ENCODE results near the gene TBC1D8.
"Not testable (repeated sequence)": the region's sequence is repeated elsewhere in the genome, so short reads cannot be mapped to it uniquely, and the experiment has no call there.

TBC1D8 gene

GRCh38 chr2:101169822-101170221 is 18.6 kb upstream of the TBC1D8 start:
- not testable (repeated sequence) for H2AK5ac ChIP-seq (ENCODE audit: low read depth, low read length); H3K4me1 ChIP-seq (ENCODE audit: control insufficient read depth in 2 of 2, insufficient read depth in 1 of 2, low read depth in 1 of 2, low read length in 2 of 2); H3K4me3 ChIP-seq (ENCODE audit: low read length in 2 of 2); H3K9ac ChIP-seq (ENCODE audit: low read depth, low read length, poor library complexity); H2AFZ ChIP-seq (ENCODE audit: low read length); H3K79me1 ChIP-seq (ENCODE audit: low read depth, low read length); H2BK15ac ChIP-seq (ENCODE audit: low read length); DNase-seq (ENCODE audit: low spot score); H3K36me3 ChIP-seq (replicated peaks in 1 of 2; ENCODE audit: control insufficient read depth in 2 of 2, insufficient read depth in 2 of 2, low read length in 2 of 2); H3K4me2 ChIP-seq (ENCODE audit: insufficient read depth, low read length, poor library complexity, severe bottlenecking); H2BK5ac ChIP-seq (ENCODE audit: low read length); H3K18ac ChIP-seq (ENCODE audit: low read length); H3K4ac ChIP-seq (ENCODE audit: low read length); H3K9me3 ChIP-seq (replicated peaks in 1 of 2; ENCODE audit: control insufficient read depth in 2 of 2, insufficient read depth in 1 of 2, low read depth in 1 of 2, low read length in 2 of 2); H3K27me3 ChIP-seq (ENCODE audit: control insufficient read depth in 3 of 3, insufficient read depth in 3 of 3, low read depth in 1 of 3, low read length in 3 of 3); H4K91ac ChIP-seq (ENCODE audit: low read depth, low read length, poor library complexity); H2BK120ac ChIP-seq (ENCODE audit: low read depth, low read length); H3K27ac ChIP-seq (replicated peaks; ENCODE audit: low read length); H4K8ac ChIP-seq (ENCODE audit: low read depth, low read length); H2BK12ac ChIP-seq (ENCODE audit: low read length); H3K23ac ChIP-seq (ENCODE audit: low read depth, low read length, poor library complexity); H3K14ac ChIP-seq (ENCODE audit: low read length)
- no CpG with 5 or more reads among the region's 2 CpGs for WGBS, 2 donors (ENCODE audit: extremely low coverage in 2 of 2, insufficient read length in 2 of 2, insufficient replicate concordance in 1 of 2)

GRCh38 chr2:101168706-101169105 is 17.5 kb upstream of the TBC1D8 start:
- Histone ChIP-seq H3K9me3 (replicated peaks in 1 of 2; ENCODE audit: control insufficient read depth in 2 of 2, insufficient read depth in 1 of 2, low read depth in 1 of 2, low read length in 2 of 2) (peaks cover 0 to 2% of the 10 kb centered on the region in 2 donors), H2AFZ (ENCODE audit: low read length) (no peak overlapping the region), H3K14ac (ENCODE audit: low read length) (no peak overlapping the region), H3K4me2 (ENCODE audit: insufficient read depth, low read length, poor library complexity, severe bottlenecking) (no peak overlapping the region), H3K4ac (ENCODE audit: low read length) (no peak overlapping the region), H3K36me3 (replicated peaks in 1 of 2; ENCODE audit: control insufficient read depth in 2 of 2, insufficient read depth in 2 of 2, low read length in 2 of 2) (no peaks in the 10 kb centered on the region), H2AK5ac (ENCODE audit: low read depth, low read length) (no peak overlapping the region), H3K23ac (ENCODE audit: low read depth, low read length, poor library complexity) (no peak overlapping the region), H2BK12ac (ENCODE audit: low read length) (no peak overlapping the region), H2BK15ac (ENCODE audit: low read length) (no peak overlapping the region), H3K27me3 (ENCODE audit: control insufficient read depth in 3 of 3, insufficient read depth in 3 of 3, low read depth in 1 of 3, low read length in 3 of 3) (no peaks in the 10 kb centered on the region), H4K91ac (ENCODE audit: low read depth, low read length, poor library complexity) (no peak overlapping the region), H3K79me1 (ENCODE audit: low read depth, low read length) (no peaks in the 10 kb centered on the region), H3K27ac (replicated peaks; ENCODE audit: low read length) (no peak overlapping the region), H3K4me3 (ENCODE audit: low read length in 2 of 2) (no peak overlapping the region), H3K18ac (ENCODE audit: low read length) (no peak overlapping the region), H4K8ac (ENCODE audit: low read depth, low read length) (no peak overlapping the region), H3K4me1 (ENCODE audit: control insufficient read depth in 2 of 2, insufficient read depth in 1 of 2, low read depth in 1 of 2, low read length in 2 of 2) (no peaks in the 10 kb centered on the region), H2BK120ac (ENCODE audit: low read depth, low read length) (no peak overlapping the region), H3K9ac (ENCODE audit: low read depth, low read length, poor library complexity) (no peak overlapping the region), H2BK5ac (ENCODE audit: low read length) (no peak overlapping the region)
- DNase-seq (ENCODE audit: low spot score), result no peak
- no CpG with 5 or more reads among the region's 1 CpG for WGBS, 2 donors (ENCODE audit: extremely low coverage in 2 of 2, insufficient read length in 2 of 2, insufficient replicate concordance in 1 of 2)

- not testable (repeated sequence) for H2AK5ac ChIP-seq (ENCODE audit: low read depth, low read length); H3K9ac ChIP-seq (ENCODE audit: low read depth, low read length, poor library complexity); DNase-seq (ENCODE audit: low spot score); H4K8ac ChIP-seq (ENCODE audit: low read depth, low read length); H3K79me1 ChIP-seq (ENCODE audit: low read depth, low read length); H3K9me3 ChIP-seq (replicated peaks in 1 of 2; ENCODE audit: control insufficient read depth in 2 of 2, insufficient read depth in 1 of 2, low read depth in 1 of 2, low read length in 2 of 2); H3K4me2 ChIP-seq (ENCODE audit: insufficient read depth, low read length, poor library complexity, severe bottlenecking); H3K14ac ChIP-seq (ENCODE audit: low read length); H2BK15ac ChIP-seq (ENCODE audit: low read length); H2BK12ac ChIP-seq (ENCODE audit: low read length); H3K23ac ChIP-seq (ENCODE audit: low read depth, low read length, poor library complexity); H3K4me3 ChIP-seq (ENCODE audit: low read length in 2 of 2); H3K27me3 ChIP-seq (ENCODE audit: control insufficient read depth in 3 of 3, insufficient read depth in 3 of 3, low read depth in 1 of 3, low read length in 3 of 3); H4K91ac ChIP-seq (ENCODE audit: low read depth, low read length, poor library complexity); H3K27ac ChIP-seq (replicated peaks; ENCODE audit: low read length); H2BK5ac ChIP-seq (ENCODE audit: low read length); H3K4me1 ChIP-seq (ENCODE audit: control insufficient read depth in 2 of 2, insufficient read depth in 1 of 2, low read depth in 1 of 2, low read length in 2 of 2); H3K18ac ChIP-seq (ENCODE audit: low read length); H2AFZ ChIP-seq (ENCODE audit: low read length); H3K4ac ChIP-seq (ENCODE audit: low read length); H2BK120ac ChIP-seq (ENCODE audit: low read depth, low read length); H3K36me3 ChIP-seq (replicated peaks in 1 of 2; ENCODE audit: control insufficient read depth in 2 of 2, insufficient read depth in 2 of 2, low read length in 2 of 2)
- no CpG with 5 or more reads among the region's 2 CpGs for WGBS, 2 donors (ENCODE audit: extremely low coverage in 2 of 2, insufficient read length in 2 of 2, insufficient replicate concordance in 1 of 2)
Measured at GRCh38 chr2:101167532-101167931, 16.4 kb upstream of the TBC1D8 start.

GRCh38 chr2:101164021-101164420 is 12.8 kb upstream of the TBC1D8 start:
- Histone ChIP-seq H2BK120ac (ENCODE audit: low read depth, low read length) (no peak overlapping the region), H3K27ac (replicated peaks; ENCODE audit: low read length) (no peak overlapping the region), H2BK15ac (ENCODE audit: low read length) (no peak overlapping the region), H3K27me3 (ENCODE audit: control insufficient read depth in 3 of 3, insufficient read depth in 3 of 3, low read depth in 1 of 3, low read length in 3 of 3) (no peaks in the 10 kb centered on the region), H3K9ac (ENCODE audit: low read depth, low read length, poor library complexity) (no peak overlapping the region), H3K14ac (ENCODE audit: low read length) (no peak overlapping the region), H3K9me3 (replicated peaks in 1 of 2; ENCODE audit: control insufficient read depth in 2 of 2, insufficient read depth in 1 of 2, low read depth in 1 of 2, low read length in 2 of 2) (peaks cover 0 to 2% of the 10 kb centered on the region in 2 donors), H3K79me1 (ENCODE audit: low read depth, low read length) (no peaks in the 10 kb centered on the region), H2BK12ac (ENCODE audit: low read length) (no peak overlapping the region), H3K4ac (ENCODE audit: low read length) (no peak overlapping the region), H3K4me1 (ENCODE audit: control insufficient read depth in 2 of 2, insufficient read depth in 1 of 2, low read depth in 1 of 2, low read length in 2 of 2) (peaks cover 0 to 5% of the 10 kb centered on the region in 2 donors), H3K4me2 (ENCODE audit: insufficient read depth, low read length, poor library complexity, severe bottlenecking) (no peak overlapping the region), H3K36me3 (replicated peaks in 1 of 2; ENCODE audit: control insufficient read depth in 2 of 2, insufficient read depth in 2 of 2, low read length in 2 of 2) (no peaks in the 10 kb centered on the region), H3K23ac (ENCODE audit: low read depth, low read length, poor library complexity) (no peak overlapping the region), H2AFZ (ENCODE audit: low read length) (no peak overlapping the region), H4K8ac (ENCODE audit: low read depth, low read length) (no peak overlapping the region), H4K91ac (ENCODE audit: low read depth, low read length, poor library complexity) (no peak overlapping the region), H2BK5ac (ENCODE audit: low read length) (no peak overlapping the region), H2AK5ac (ENCODE audit: low read depth, low read length) (no peak overlapping the region), H3K4me3 (ENCODE audit: low read length in 2 of 2) (no peak overlapping the region), H3K18ac (ENCODE audit: low read length) (no peak overlapping the region)
- WGBS, 2 donors (ENCODE audit: extremely low coverage in 2 of 2, insufficient read length in 2 of 2, insufficient replicate concordance in 1 of 2), result no CpG with 5 or more reads among the region's 2 CpGs
- no peak for DNase-seq (ENCODE audit: low spot score)

Data from neuronal stem cell (in vitro differentiated cells).